ENCODE measurements around the gene LRRC74B.
"Not testable (repeated sequence)": the region's sequence is repeated elsewhere in the genome, so short reads cannot be mapped to it uniquely, and the experiment has no call there.

Gene LRRC74B

GRCh38 chr22:21045585-21046294 lies at the start of gene LRRC74B:
TSS of gene LRRC74B (plus strand) at chr22:21045946. CDS start at chr22:21045987, 41 bp downstream.
- peak; percentile 84 for DNase-seq (ENCODE audit: insufficient read length, low spot score)
- peak; percentile 89 for FAIRE-seq

GRCh38 chr22:20996031-20996410 lies 49.7 kb upstream of the LRRC74B start:
- DNase-seq (ENCODE audit: insufficient read length, low spot score) (no peak), FAIRE-seq (no peak)

- no peak for FAIRE-seq
- DNase-seq (ENCODE audit: insufficient read length, low spot score): no peak
Measured at GRCh38 chr22:20996598-20997535, 48.9 kb upstream of the LRRC74B start.

- FAIRE-seq (no peak), DNase-seq (ENCODE audit: insufficient read length, low spot score) (no peak)
Measured at GRCh38 chr22:20997536-20998257, 48.0 kb upstream of the LRRC74B start.

GRCh38 chr22:20998411-20999336 lies 47.1 kb upstream of the LRRC74B start:
- DNase-seq (ENCODE audit: insufficient read length, low spot score): no peak
- FAIRE-seq: no peak

- FAIRE-seq (no peak), DNase-seq (ENCODE audit: insufficient read length, low spot score) (no peak)
Measured at GRCh38 chr22:20999350-21000206, 46.2 kb upstream of the LRRC74B start.

- FAIRE-seq (no peak), DNase-seq (ENCODE audit: insufficient read length, low spot score) (no peak)
Measured at GRCh38 chr22:21000207-21000986, 45.3 kb upstream of the LRRC74B start.

- DNase-seq (ENCODE audit: insufficient read length, low spot score) (no peak), FAIRE-seq (no peak)
Measured at GRCh38 chr22:21000987-21001600, 44.7 kb upstream of the LRRC74B start.

GRCh38 chr22:21001601-21002325 lies 44.0 kb upstream of the LRRC74B start, which contains the start of gene THAP7:
TSS of gene THAP7 (minus strand) at chr22:21002118. CDS start at chr22:21001911, 207 bp downstream.
- FAIRE-seq: peak; percentile 76
- DNase-seq (ENCODE audit: insufficient read length, low spot score): peak; percentile 86

- DNase-seq (ENCODE audit: insufficient read length, low spot score): no peak
- no peak for FAIRE-seq
Measured at GRCh38 chr22:21003782-21004181, 42.0 kb upstream of the LRRC74B start.

- FAIRE-seq; DNase-seq (ENCODE audit: insufficient read length, low spot score): not testable (repeated sequence)
Measured at GRCh38 chr22:21009208-21009607, 36.5 kb upstream of the LRRC74B start.

- no peak for DNase-seq (ENCODE audit: insufficient read length, low spot score)
- FAIRE-seq: no peak
Measured at GRCh38 chr22:21009638-21010425, 35.9 kb upstream of the LRRC74B start.

GRCh38 chr22:21010426-21011113 lies 35.2 kb upstream of the LRRC74B start:
- FAIRE-seq: no peak

GRCh38 chr22:21012446-21013407 lies 33.0 kb upstream of the LRRC74B start:
- no peak for FAIRE-seq
- no peak for DNase-seq (ENCODE audit: insufficient read length, low spot score)

More at GRCh38 chr22:21010426-21011113, 35.2 kb upstream of the LRRC74B start:
- DNase-seq (ENCODE audit: insufficient read length, low spot score): no peak

Measured in HTR-8/SVneo (cell line).